Lower leg skin (tissue), 4 donors: ENCODE measurements around the gene UNKL. TPM values are rescaled to one million over a fixed set of nuclear protein-coding genes. Genes with fewer than 3 reads are reported as not detected.

ENCODE experiments used
- DNase-seq, 2 donors: peaks; one replicate each; pipeline ENCODE4 v3.0.0-alpha.2; 2019; ENCODE audit warnings: low spot score in 2 of 2
- H3K4me3 ChIP-seq: fragments of 200-600 bp; sonication (generic); 2 replicates; pipeline ENCODE4 v1.5.1; 2017; ENCODE audit warnings: mild to moderate bottlenecking, low read depth; ENCODE audit not compliant: poor library complexity, severe bottlenecking
- CTCF ChIP-seq, 3 donors: fragments of 450-650 bp; IDR thresholded peaks; one replicate each; pipeline ENCODE4 v1.5.1; 2016; ENCODE audit warnings: antibody characterized with exemption in 3 of 3, mild to moderate bottlenecking in 3 of 3, moderate library complexity in 2 of 3
- POLR2A ChIP-seq, 2 donors: fragments of 450-650 bp; IDR thresholded peaks; one replicate each; pipeline ENCODE4 v1.6.1; 2016 to 2017; ENCODE audit warnings: antibody characterized with exemption in 2 of 2, mild to moderate bottlenecking in 1 of 2, moderate library complexity in 1 of 2
- WGBS, 2 donors: methylation state at CpG; one replicate each; pipeline ENCODE4 v1.1.5; 2018; 5-methylcytosine and 5-hydroxymethylcytosine counted together
- intact Hi-C: fragments of 100-400 bp; cut with DNase I; formaldehyde crosslinking; loops from one replicate; pipeline ENCODE4 v1.15.0; 2023; ENCODE audit warnings: low total_unique reads
- total RNA-seq, 4 donors: library from RNA; depleted of rRNA; stranded (reverse); fragments of >200 nt; gene quantifications; one replicate each; pipeline ENCODE4 v1.1.0, GENCODE V29; 2016

The UNKL gene
- total RNA-seq, 4 donors from 2014 or later, result 25.7 to 63.4 (median 36.6) TPM

GRCh38 chr16:1434644-1435592, 20.4 kb upstream of the UNKL start:
- intact Hi-C loops, result no loop called here
- 90 to 93% methylated on average over 27 to 39 of the region's 40 CpGs for WGBS, 2 donors
- no peak for TF ChIP-seq CTCF (IDR thresholded peaks at IDR 0.05)
- TF ChIP-seq POLR2A (IDR thresholded peaks at IDR 0.05), result no peak
- H3K4me3 ChIP-seq, result no peak overlapping the region
- DNase-seq, result no peak

GRCh38 chr16:1433756-1434155, 19.3 kb upstream of the UNKL start:
- DNase-seq, result no peak
- intact Hi-C loops, result no loop called here
- TF ChIP-seq CTCF (IDR thresholded peaks at IDR 0.05), result no peak
- no peak for TF ChIP-seq POLR2A (IDR thresholded peaks at IDR 0.05)
- H3K4me3 ChIP-seq, result no peak overlapping the region
- WGBS, 2 donors, result 41 to 55% methylated on average over 7 to 22 of the region's 22 CpGs

GRCh38 chr16:1433263-1433560, 18.7 kb upstream of the UNKL start:
- no peak for DNase-seq
- intact Hi-C loops, result no loop called here
- TF ChIP-seq CTCF (IDR thresholded peaks at IDR 0.05), result no peak
- no peak for TF ChIP-seq POLR2A (IDR thresholded peaks at IDR 0.05)
- no peak overlapping the region for H3K4me3 ChIP-seq
- WGBS, 2 donors, result 82 to 83% methylated on average over 4 to 8 of the region's 14 CpGs

- H3K4me3 ChIP-seq, result no peak overlapping the region
- intact Hi-C loops, result no loop called here
- 80 to 83% methylated on average over 37 to 45 of the region's 63 CpGs for WGBS, 2 donors
- DNase-seq, result no peak
- TF ChIP-seq CTCF (IDR thresholded peaks at IDR 0.05) (no peak), POLR2A (IDR thresholded peaks at IDR 0.05) (no peak)
Measured at GRCh38 chr16:1432388-1433262, 18.1 kb upstream of the UNKL start.

GRCh38 chr16:1431497-1432270, 17.2 kb upstream of the UNKL start:
- 69 to 73% methylated on average over 19 of the region's 20 CpGs for WGBS, 2 donors
- no peak for DNase-seq
- H3K4me3 ChIP-seq, result no peak overlapping the region
- intact Hi-C loops, result no loop called here
- TF ChIP-seq CTCF (IDR thresholded peaks at IDR 0.05) (no peak), POLR2A (IDR thresholded peaks at IDR 0.05) (no peak)
